NCI-H2081 (cell line): ENCODE results near the gene IMMT.
A peak's percentile ranks its signal among the peaks of the same experiment; 100 is the strongest.

Experiments used
- DNase-seq, 2 experiments: peaks; one replicate each; lab custom pipeline; 2025; lab: John Stamatoyannopoulos, UW

Gene IMMT

DNA sequence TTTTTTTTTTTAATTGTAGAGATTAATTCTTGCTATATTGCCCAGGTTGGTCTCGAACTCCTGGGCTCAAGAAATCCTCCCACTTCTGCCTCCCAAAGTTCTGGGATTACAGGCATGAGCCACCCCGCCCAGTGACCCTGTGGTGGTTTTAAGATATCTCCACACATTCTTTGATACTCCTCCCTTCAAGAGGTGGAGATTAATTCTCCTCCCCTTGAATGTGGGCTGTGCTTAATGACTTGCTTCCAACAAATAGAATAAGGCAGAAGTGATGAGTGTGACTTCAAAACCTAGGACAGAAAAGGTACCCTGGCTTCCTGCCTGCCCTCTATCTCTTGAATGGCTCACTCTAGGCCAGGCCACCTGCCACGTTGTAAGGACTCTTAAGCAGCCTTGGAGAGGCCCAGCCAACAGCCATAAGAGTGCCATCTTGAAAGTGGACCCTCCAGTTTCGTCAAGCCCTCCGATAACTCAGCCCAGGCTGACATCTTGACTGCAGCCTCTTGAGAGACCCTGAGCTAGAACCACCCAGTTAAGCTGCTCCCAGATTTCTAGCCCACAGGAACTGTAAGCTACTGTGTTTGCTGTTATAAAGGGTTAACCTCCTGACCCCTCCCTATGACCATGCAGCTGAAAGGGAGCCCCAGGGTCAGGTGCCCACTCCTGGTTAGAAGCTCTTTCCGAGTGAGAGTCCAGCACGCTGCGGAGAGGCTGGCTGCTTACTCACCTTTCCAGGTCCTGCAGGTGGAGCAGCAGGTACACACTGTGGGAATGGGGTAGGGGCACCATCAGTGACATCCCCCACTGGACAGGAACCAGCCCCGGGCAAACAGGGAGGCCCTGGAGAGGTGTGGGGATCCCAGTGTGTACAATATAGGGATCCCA, 31.6 kb upstream of the IMMT start:
- DNase-seq, result no peak

DNA sequence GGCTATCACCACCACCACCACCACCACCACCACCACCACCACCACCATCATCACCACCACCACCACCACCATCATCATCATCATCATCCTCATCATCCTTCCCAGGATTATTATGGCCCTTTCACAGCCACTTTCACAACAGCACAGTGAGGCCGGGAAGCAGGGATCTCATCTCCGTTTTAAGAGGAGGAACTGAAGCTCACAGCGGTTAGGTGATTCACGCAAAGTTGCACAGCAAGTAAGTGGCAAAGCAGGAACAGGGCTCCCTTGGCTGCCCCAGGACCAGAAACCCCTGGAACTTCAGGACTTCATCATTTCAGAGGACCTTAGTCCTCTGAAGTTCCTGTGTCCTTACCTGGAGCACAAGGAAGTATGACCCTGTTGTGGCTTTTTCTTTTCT, 30.8 kb upstream of the IMMT start:
- no peak for DNase-seq

DNA sequence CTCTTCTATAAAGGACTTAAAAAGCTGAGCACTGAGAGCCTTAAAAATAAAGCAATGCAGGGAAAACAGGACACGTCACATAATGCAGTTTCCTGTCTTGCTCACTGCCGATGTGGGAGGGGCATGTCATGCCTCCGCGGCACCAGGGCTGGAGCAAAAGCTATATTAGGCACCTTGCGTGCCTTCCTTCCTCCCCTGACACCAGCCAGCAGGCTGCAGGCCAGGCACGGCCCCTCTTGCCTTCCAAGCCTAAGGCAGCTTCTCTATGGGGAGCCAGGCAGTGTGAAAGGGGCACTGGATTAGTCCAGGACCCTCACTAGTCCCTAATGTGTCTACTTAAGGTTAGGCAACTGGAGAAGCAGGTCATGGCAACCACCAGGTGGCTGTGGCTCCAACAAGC, 30.3 kb upstream of the IMMT start:
- DNase-seq, result no peak

DNA sequence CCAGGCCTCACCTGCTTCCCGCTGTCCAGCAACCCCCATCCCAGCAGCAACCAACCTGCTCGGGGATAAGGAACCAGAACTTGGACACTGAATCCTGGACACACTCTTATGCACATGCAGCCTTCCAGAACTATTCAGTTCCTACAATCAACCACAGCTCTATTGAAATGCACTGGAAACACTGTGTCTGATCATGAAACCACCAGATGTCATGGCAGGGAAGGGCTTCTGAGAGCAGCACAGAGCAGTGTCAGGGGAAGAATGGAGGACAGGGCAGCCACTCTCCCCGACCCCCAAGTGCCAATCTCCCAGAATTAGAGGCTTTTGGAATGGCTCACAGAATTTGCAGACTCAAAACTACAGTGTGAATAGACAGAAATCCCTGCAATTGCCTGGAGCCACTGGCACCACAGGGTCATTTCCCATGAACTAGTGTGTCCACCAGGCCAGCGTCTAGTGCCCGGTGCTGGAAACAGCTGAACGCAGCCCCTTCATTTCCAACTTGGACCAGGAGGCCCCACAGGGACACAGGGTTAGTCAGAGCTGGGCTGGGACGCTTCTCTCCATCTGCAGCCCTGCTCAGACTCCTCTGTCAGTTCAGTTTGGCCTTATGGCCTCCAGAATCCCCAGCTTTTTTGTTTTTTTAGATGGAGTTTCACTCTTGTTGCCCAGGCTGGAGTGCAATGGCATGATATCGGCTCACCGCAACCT, 29.5 kb upstream of the IMMT start:
- no peak for DNase-seq

DNA sequence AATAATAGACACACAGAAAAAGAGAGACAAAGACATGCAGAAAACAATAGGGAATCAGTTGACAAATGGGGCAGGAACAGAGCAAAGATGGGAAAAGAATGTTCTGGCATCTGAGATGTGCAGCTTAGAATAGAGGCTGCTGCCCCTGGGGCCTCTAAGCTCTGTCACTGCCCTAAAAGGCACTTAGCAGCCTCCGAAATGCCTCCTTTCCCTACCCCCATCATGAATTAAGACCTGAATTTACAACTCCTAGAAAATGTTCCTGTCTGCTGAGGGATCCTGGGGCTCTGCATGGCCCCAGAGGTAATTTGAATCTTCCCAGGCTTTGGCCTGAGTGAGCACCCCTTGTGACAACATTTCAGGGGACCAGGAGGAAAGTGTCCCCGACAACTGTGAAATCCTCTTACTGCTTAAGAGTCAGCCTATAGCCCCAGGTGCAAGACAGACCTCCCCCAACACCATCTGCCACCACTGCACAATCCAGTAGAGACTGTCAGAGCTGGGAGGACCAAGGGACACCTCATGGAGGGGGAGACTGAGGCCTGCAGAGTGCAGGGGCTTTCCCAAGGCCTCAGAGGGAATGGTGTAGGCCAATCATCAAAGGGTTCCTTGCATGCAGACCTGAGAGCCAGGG, 28.8 kb upstream of the IMMT start:
- no peak for DNase-seq

DNA sequence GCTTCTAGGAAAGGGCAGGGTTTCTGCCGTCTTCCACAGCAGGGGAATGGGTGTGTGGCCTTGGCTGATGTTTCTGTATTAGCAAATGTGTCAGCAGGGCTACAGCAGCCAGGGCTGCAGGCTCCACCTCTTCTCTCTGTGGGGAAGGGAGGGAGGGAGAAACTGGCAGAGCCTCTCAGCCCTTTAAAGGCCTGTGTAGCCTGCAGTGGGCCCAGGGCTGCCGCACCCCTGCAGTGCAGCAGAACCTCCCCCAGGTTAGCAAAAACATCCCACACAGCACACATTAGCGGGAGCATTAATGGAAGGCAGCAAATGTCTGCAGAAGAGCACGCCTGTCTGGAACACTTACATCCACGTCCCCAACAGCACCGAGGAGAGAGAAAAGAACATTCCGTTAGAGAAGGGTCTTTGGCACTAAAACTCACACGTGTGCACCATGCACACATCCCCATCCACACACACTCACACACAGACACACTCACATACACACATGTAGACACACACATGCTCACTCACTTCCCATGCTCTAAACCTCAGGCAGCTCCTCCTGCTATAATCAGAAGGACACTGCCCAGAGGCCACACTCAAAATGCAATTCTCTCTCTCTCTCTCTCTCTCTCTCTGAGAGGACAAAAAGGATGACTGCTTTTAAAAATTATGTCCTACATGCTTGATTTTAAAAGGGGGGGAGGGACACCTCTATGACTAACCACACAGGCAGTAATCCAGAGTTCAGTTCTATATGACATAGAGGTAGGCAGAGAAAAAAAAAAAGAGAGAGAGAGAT, 28.1 kb upstream of the IMMT start:
- DNase-seq, result no peak

DNA sequence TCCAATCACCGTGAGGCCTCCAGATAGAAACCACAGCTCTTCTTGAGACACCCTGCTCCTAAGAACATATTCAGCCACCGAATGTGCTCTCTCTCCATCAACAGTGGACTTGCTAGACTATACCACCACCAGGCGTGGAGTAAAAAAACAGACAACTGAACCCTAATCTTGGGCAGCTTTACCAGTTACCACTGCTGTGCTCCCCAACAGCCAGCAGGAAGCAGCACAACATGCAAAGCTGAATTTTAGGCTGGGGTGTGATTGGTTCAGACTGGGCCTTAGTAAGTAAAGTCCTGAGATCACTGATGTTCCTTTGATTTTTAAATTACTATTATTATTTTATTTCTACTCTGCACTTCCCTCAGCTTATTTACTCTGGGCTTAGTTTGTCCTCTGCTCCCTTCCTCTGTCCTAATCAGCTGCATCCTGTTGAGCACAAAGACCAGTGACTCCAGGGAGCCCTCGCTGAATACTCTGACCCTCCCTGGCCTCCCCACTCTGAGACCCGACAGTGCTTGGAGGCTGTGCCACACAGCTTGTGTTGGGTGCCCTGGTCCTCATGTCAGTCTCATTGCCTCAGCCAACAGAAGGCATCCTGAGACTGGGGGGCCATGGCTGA, 25.9 kb upstream of the IMMT start:
- DNase-seq, result peak; percentile 42 to 63

DNA sequence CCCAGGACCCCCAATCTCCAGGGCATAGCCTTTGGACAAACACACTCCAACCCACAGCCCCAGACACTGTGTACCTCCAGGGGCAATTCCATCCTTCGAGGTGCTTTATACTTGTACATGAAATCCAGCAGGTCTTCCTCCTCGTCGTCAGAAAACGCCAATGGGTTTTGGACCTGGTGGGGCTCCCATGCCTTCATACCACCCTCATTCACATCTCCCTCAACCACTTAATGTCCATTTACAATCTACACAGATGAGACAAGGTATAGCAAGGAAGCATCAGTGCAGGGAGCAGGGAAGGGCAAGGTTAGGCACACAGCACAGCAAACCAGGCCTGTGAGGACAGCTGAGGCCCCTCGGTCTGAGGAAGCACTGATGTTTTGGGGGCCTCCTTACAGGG, 24.6 kb upstream of the IMMT start:
- DNase-seq, result no peak

DNA sequence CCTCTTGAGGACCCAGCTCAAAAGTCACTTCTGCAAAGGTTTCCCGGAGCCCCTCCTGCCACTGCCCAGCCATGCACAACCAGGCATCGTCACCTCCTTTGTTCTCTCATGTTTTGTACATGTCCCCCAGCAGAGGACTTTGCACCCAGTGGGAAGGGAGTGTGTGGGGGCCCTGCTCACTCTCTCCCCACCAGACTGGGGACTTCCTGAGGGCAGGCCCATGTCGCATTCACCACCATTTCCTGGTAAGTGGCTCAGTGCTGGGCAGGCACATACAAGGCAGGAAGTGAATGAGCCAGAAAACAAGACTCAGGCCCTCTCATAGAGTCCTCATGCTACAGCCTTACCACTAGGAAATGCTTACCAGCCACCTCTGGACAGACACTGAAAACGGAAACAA, 22.9 kb upstream of the IMMT start:
- DNase-seq, result no peak

DNA sequence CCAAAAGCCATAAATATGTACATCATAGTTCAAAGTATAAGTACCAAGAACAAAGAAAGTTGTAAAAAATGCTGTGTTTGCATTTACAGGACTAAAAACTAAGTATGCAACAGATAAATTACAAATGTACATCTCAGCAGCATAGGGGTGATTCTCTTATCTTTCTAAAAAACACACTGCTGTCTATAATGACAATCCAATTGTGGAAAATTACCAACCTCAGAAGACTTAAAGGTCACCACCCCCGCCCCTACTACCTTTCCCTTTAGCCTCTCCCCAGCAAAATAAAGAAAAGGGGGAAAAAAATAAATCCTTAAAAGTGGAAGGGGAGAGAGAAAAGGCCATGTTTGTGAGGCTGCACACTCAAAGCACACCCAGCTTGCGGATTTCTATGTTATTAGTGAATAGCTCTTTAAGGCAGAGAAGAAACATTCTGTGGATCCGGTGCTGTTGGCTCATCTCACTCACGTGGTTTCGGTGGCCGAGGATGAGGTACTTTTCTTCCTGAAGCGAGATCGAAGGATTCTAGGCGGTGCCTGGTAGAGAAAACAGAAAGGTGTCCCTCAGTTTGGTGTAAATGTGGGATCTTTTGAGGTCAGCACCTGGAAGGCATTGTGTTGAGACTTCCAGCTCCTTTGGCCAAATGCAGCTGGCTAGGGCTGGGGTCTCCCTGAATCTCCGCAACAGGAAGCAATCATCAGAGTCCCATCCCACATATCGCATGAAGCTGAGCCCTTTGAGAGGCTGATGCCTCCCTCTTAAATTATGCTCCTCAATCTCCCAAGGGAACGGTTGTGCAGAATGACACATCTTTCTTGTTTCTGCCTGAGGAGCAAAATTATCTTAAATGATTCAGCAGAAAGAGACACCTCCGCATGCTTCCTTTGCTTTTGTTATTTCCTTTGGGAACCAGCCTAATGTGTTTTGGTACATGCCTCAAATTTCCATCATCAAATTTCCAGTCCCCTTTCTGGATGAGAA, 21.6 kb upstream of the IMMT start:
- DNase-seq, result no peak

DNA sequence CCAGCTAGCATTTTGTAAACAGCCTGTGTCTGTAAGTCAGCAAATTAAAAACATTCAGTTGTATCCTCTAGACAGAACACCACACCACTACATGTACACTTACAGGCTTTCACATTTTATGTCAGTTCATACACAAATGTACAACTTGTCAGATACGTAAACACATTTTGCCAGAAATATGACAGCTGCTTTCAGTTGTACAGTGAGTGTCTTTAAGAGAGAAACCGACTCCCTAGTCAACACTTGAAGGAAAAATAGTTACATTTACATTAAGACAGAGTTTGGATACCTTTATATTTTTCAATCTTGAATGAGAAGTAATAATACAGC, 19.2 kb upstream of the IMMT start:
- DNase-seq, result no peak

DNA sequence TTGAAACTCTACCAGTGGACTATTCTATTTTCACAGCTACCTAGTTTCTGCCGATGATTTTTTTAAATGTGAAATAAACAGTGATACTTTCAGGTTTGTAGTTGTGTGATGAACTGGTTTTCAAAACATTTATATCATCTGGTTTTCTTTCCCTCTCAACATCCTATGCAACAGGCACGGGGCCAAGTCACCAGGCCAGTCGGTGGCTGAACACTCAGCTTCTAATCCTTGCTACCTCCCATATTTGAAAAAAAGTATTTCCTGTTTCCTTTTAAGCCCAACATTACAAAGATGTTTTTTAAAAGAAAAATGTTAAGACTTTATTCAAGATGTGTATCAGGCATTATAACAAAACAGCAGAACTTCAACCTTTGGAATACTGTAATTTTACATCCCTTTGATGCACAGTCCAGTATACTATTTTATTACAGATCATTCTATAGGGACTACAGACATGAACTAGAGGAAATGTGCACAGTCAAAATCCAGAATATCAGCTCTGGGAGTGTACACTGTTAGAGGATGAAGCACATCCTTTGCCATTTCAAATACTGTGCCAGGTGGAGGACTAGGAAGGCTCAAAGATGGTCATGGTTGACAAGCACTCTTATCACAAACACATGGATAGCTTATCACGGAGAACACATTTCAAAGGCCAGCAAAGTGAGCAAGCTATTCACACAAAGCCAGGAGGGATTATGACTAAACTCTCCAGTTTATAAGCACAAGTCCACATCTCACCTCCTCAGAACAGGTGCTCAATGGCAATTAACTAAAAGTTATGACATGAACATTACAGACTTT, 18.6 kb upstream of the IMMT start:
- peak in 1 of 2 experiments; percentile 34 for DNase-seq

DNA sequence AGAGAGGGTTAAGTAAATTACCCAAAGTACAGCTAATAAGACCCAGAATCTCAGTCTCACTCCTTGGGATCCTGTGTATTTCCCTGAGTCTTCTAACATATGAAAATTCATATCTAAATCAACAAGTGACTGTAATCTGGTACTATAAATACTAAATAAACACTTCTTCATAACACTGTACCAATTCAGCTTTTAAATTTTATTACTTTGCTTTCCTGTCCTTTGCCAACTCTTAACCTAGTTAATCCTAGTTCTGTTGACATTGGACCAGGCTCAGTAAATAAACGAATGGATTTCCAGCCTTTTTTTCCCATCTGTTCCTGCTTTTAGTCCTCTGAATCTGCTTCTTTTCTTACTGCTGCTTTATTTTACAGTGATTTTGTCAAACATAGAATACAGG, 17.8 kb upstream of the IMMT start:
- peak; percentile 27 to 70 for DNase-seq

DNA sequence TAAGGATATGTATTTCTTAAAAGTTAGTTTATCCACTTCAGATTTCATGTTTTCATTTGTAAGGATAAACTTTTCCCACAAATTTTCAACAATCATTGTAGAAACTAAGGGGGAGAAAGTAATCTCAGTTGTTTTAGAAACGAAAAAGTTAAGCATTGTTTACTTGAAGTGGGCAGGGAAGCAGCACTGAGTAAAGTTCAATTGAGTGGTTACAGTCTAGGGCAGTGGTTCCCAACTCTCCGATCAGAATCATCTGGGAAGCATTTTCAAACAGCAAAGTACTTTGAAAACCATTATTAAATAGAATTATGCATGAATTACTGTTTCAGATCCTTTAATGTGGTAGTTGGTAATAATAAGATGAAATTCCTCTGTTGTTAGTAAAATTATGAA, 16.5 kb upstream of the IMMT start:
- no peak for DNase-seq

DNA sequence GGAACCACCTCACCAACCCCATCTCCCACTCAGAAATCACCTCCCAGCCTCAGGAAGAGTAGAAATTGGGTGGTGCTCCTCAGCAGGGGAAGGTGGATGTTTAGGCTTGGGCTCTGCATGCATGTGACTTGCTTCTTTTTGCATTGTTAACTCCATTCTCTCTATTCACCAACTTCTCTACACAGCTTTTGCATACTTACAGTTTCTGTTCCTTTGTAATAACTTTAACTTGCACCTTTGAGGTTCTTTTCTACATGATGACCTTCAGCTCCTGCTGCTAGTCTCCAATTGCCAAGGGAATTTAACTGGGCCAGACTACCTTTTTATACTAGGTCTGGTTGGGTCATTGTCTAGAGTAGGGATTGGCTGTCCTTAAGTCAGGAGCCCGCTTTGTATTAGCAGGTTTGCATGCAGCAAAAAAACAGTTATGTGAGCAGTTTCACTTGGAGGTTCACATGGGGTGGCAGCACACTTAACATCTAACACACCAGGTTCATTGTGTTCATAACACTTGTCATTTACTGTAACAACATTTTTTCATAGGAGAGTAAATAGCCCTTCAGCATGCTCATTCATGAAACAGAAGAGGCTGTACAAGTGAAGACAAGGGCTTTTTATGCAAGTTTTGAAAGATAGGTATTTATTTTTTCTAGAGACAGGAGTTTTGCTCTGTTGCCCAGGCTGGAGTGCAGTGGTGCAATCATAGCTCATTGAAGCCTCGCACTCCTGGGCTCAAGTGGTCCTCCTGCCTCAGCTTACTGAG, 16.0 kb upstream of the IMMT start:
- no peak for DNase-seq

DNA sequence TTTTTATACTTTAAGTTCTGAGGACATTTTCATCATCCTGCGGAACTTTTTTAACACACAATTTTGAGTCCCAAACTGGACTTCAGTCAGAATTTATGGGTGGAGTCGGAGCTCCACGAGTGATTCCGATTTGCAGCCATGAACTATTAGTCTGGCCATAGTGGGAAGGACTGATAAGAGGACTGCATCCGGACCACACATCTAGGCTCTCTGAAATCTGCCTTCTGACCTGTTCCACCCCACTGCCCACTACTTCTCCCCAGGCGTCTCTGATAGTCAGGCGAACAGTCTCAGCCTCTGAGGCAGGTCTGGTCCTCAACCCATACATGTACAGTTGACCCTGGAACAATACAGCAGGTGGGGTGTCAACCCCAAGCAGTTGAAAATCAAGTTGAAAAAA, 9.2 kb upstream of the IMMT start:
- DNase-seq, result no peak

DNA sequence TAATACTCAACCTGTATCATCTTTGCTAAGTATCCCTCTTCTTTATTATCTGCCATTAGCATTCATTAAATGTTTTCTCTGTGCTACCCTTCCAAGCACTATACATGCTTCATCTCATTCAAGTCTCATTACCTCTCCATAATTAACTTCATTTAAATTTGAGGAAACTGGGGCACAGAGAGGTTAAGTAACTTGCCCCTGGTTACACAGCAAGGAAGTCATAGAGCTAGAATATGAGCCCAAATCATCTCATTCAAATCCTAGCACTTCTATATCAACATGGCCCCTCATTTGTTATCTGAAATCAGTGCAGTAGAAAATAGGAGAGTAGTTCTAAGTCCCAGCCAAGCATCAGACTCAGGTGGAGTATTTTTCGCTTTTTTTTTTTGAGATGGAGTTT, 8.4 kb upstream of the IMMT start:
- no peak for DNase-seq

DNA sequence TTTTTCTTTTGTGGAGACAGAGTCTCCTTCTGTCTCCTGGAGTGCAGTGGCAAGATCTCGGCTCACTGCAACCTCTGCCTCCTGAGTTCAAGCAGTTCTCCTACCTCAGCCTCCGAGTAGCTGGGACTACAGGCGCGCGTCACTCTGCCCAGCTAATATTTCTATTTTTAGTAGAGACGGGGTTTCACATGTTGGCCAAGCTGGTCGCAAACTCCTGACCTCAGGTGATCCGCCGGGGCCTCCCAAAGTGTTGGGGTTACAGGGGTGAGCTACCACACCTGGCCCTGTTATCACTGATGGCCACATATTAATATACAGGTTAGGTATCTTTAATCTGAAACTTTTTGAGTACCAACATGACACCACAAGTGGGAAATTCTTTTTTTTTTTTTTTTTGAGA, 7.4 kb upstream of the IMMT start:
- no peak for DNase-seq

DNA sequence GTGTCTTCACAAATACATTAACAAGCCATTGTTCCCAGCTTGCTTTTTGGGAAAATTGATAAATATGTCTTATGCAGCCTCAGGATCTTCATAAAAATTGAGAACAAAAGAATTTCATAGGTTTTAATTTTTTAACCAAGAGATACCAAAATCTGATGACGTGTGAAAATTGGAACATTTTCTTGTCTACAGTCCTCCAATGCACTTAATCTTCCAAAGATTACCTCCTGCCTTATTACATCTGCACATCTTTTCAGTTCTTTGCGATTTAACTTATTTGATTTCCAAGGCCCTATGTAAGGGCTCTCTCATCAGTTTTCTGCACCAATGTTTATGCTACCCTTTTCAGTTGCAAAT, 7.1 kb upstream of the IMMT start:
- DNase-seq, result no peak
